Measurements from ENCODE around the gene LACRT. TPM values are rescaled to one million over a fixed set of nuclear protein-coding genes. Genes with fewer than 3 reads are reported as not detected.

Gene LACRT
- total and polyA plus RNA-seq, 2 of the 13 experiments (the other 11 are each of a cell fraction or from before 2014, with no cell fraction given): not detected

GRCh38 chr12:54625598-54625997 is 9.1 kb downstream of the LACRT start (continued):
- no peak for TF ChIP-seq RERE (CRISPR knock-in tag; IDR thresholded peaks at IDR 0.05; ENCODE audit: low read depth)
- no peak for TF ChIP-seq ZNF432 (CRISPR knock-in tag; IDR thresholded peaks at IDR 0.05; ENCODE audit: borderline replicate concordance)
- TF ChIP-seq ZBTB2 (CRISPR knock-in tag; IDR thresholded peaks at IDR 0.05; ENCODE audit: low read depth): no peak
- TF ChIP-seq ZEB1 (IDR thresholded peaks at IDR 0.05; ENCODE audit: insufficient replicate concordance, low read depth): no peak
- TF ChIP-seq PRDM4 (CRISPR knock-in tag; IDR thresholded peaks at IDR 0.05; ENCODE audit: borderline replicate concordance): no peak
- no peak for TF ChIP-seq HHEX (CRISPR knock-in tag; IDR thresholded peaks at IDR 0.05)
